Thymus (tissue), 11 donors: ENCODE measurements around the gene PPP1R3C. TPM values are rescaled to one million over a fixed set of nuclear protein-coding genes. Genes with fewer than 3 reads are reported as not detected.

Experiments
- DNase-seq, 9 donors: peaks; one replicate each; pipeline ENCODE4 v3.0.0-alpha.2; 2013; ENCODE audit warnings: low spot score in 9 of 9, low read depth in 6 of 9, missing footprints in 1 of 9
- H3K27ac ChIP-seq, 2 donors: one replicate each; pipeline ENCODE4 v1.5.1; 2013; ENCODE audit warnings: control low read depth in 1 of 2, low read depth in 1 of 2, low read length in 1 of 2, mild to moderate bottlenecking in 1 of 2, moderate library complexity in 1 of 2
- H3K27me3 ChIP-seq, 2 donors: one replicate each; pipeline ENCODE4 v1.5.1; 2013; ENCODE audit warnings: low read length in 1 of 2; ENCODE audit not compliant: control insufficient read depth in 2 of 2, insufficient read depth in 1 of 2
- H3K36me3 ChIP-seq, 2 donors: one replicate each; pipeline ENCODE4 v1.5.1; 2013; ENCODE audit warnings: low read length in 1 of 2, mild to moderate bottlenecking in 1 of 2, moderate library complexity in 1 of 2; ENCODE audit not compliant: control insufficient read depth in 2 of 2, insufficient read depth in 2 of 2
- H3K4me1 ChIP-seq, 2 donors: one replicate each; pipeline ENCODE4 v1.5.1; 2013; ENCODE audit warnings: low read length in 2 of 2; ENCODE audit not compliant: control insufficient read depth in 2 of 2, insufficient read depth in 2 of 2
- H3K4me3 ChIP-seq, 2 donors: one replicate each; pipeline ENCODE4 v1.5.1; 2013; ENCODE audit warnings: low read length in 2 of 2, control low read depth in 1 of 2, mild to moderate bottlenecking in 1 of 2
- H3K9me3 ChIP-seq, 2 donors: one replicate each; pipeline ENCODE4 v1.5.1; 2013; ENCODE audit warnings: low read length in 1 of 2, mild to moderate bottlenecking in 1 of 2; ENCODE audit not compliant: control insufficient read depth in 2 of 2, insufficient read depth in 1 of 2
- WGBS: extraction: QIAGEN DNeasy Blood & Tissue Kit; methylation state at CpG from one replicate; pipeline ENCODE4 v1.1.7; 2013; 5-methylcytosine and 5-hydroxymethylcytosine counted together
- polyA plus RNA-seq: library from polyadenylated mRNA; stranded (reverse); fragments of 200-250 nt; gene quantifications from one replicate; pipeline ENCODE4 v1.2.3, GENCODE V29; 2013
- total RNA-seq: library from RNA; stranded (reverse); fragments of 120-200 nt; gene quantifications from one replicate; pipeline ENCODE4 v1.2.4, GENCODE V29; 2013
- donor health status: healthy.

Gene PPP1R3C
- total and polyA plus RNA-seq, 2 donors: 1.2 to 1.7 TPM

DNA sequence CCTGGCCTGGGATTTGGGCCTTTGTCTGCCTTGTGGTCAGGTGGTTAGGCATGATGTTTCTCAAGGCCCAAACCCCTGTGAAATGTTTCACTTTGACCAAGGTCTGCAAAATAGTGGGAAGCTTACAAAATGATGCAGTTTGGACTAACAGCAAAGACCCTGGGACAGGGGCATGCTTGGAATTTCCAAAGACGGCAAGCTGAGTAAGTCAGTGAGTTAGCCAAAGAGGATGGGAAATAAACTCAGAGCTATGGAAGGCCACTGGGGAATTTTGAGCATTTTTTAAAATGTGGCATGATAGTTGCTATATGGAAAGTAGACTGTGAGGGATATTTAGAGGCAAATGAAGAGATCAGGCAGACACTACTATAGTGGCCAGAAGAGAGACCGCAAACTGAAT, 31.6 kb upstream of the PPP1R3C start:
- 96% methylated on average over 2 of the region's 2 CpGs for WGBS
- H3K27me3 ChIP-seq: no peaks in the 10 kb centered on the region
- H3K27ac ChIP-seq: no peak overlapping the region
- no peaks in the 10 kb centered on the region for H3K36me3 ChIP-seq
- DNase-seq: no peak
- no peak overlapping the region for H3K4me3 ChIP-seq
- H3K9me3 ChIP-seq: no peaks in the 10 kb centered on the region
- H3K4me1 ChIP-seq: no peaks in the 10 kb centered on the region

DNA sequence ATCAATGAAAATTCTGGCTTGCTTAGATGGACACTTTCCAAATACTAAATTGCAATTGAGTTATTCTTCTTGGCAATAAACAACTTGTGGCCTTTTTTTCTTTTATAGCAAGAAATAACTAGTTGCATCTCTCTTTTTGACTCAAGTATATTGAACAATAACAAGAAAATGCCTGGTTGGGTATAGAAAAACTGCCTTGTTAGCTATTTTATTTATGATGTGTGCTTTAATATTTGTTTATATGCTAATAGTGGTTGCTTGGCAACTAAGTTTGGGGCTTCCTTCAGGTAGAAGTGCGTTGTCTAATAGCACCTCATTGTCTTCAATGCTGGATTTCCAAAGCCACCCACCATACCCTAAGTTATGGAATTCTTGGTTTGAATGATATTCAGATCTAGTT, 30.1 kb upstream of the PPP1R3C start:
- no peaks in the 10 kb centered on the region for H3K9me3 ChIP-seq
- H3K27me3 ChIP-seq: no peaks in the 10 kb centered on the region
- H3K27ac ChIP-seq: no peak overlapping the region
- no peaks in the 10 kb centered on the region for H3K36me3 ChIP-seq
- DNase-seq: no peak
- no peaks in the 10 kb centered on the region for H3K4me1 ChIP-seq
- 94% methylated on average over 1 of the region's 1 CpG for WGBS
- H3K4me3 ChIP-seq: no peak overlapping the region

DNA sequence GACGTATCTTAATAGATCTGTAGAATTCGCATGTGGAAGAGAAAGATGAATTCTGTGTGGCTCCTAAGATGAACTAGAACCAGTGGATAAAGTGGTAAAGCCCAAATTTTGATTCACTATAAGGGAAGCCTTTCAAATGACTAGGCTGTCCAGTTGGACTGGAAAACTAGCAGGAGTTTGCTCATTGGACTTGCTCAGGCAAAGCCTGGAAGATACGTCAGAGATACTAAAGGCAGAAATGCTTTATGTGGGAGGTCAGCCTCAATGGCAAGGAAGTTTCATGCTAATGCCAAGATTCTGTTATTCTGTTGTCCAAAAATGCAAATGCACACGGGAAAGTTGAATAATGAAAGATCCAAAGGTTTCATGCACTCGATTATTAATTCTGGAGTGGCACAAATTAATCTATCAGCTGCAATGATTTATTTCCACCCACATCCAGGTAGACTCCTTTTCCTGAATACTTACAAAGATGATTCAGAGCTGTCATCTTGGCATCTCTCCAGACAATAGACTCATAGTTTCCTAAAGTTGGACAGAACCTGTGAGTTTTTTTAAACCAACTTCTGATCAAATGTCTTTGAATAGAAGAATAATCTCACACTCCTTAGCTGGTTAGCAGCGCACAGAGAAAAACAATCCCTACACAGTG, 20.5 kb upstream of the PPP1R3C start:
- DNase-seq: no peak
- H3K9me3 ChIP-seq: no peaks in the 10 kb centered on the region
- no peaks in the 10 kb centered on the region for H3K27me3 ChIP-seq
- no peak overlapping the region for H3K27ac ChIP-seq
- WGBS: 93% methylated on average over 6 of the region's 6 CpGs
- no peaks in the 10 kb centered on the region for H3K36me3 ChIP-seq
- H3K4me3 ChIP-seq: no peak overlapping the region
- H3K4me1 ChIP-seq: no peaks in the 10 kb centered on the region

DNA sequence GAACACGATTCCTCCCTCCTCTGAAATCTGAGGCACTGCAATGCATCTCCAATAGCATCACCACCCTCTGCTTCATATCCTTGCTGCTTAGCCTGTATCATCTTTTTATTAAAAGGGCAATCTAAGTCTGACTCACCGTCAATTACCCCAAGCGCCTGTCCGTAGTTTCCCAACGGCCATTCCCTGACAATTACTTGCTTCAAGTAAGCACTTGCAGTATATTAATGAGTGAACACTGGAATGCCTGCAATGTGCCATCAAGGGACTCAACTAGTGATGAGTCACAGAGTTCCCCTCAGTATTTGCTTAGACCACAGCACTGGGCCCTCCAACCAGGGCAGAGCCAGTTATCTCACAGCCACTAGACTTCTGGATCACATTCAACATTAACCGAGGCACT, 19.5 kb upstream of the PPP1R3C start:
- H3K4me3 ChIP-seq: no peak overlapping the region
- no peak overlapping the region for H3K27ac ChIP-seq
- no peak for DNase-seq
- no peaks in the 10 kb centered on the region for H3K4me1 ChIP-seq
- WGBS: 93% methylated on average over 6 of the region's 6 CpGs
- H3K36me3 ChIP-seq: no peaks in the 10 kb centered on the region
- H3K9me3 ChIP-seq: no peaks in the 10 kb centered on the region
- no peaks in the 10 kb centered on the region for H3K27me3 ChIP-seq

DNA sequence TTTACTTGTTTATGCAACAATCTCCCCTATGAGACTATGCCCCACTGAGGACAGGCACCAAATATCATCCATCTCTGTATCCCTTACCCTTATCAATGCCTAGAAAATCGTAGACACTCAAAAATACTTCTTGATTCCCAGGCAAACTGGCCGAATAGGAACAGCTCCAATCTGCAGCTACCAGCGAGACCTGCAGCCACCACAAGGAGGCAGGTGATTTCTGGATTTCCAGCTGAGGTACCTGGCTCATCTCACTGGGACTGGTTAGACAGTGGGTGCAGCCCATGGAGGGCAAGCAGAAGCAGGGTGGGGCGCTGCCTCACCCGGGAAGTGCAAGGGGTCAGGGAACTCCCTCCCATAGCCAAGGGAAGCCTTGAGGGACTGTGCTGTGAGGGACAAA, 10.8 kb upstream of the PPP1R3C start:
- 88% methylated on average over 5 of the region's 5 CpGs for WGBS
- no peaks in the 10 kb centered on the region for H3K36me3 ChIP-seq
- no peak for DNase-seq
- H3K27me3 ChIP-seq: no peaks in the 10 kb centered on the region
- no peaks in the 10 kb centered on the region for H3K4me1 ChIP-seq
- no peak overlapping the region for H3K27ac ChIP-seq
- H3K9me3 ChIP-seq: no peaks in the 10 kb centered on the region
- H3K4me3 ChIP-seq: no peak overlapping the region

DNA sequence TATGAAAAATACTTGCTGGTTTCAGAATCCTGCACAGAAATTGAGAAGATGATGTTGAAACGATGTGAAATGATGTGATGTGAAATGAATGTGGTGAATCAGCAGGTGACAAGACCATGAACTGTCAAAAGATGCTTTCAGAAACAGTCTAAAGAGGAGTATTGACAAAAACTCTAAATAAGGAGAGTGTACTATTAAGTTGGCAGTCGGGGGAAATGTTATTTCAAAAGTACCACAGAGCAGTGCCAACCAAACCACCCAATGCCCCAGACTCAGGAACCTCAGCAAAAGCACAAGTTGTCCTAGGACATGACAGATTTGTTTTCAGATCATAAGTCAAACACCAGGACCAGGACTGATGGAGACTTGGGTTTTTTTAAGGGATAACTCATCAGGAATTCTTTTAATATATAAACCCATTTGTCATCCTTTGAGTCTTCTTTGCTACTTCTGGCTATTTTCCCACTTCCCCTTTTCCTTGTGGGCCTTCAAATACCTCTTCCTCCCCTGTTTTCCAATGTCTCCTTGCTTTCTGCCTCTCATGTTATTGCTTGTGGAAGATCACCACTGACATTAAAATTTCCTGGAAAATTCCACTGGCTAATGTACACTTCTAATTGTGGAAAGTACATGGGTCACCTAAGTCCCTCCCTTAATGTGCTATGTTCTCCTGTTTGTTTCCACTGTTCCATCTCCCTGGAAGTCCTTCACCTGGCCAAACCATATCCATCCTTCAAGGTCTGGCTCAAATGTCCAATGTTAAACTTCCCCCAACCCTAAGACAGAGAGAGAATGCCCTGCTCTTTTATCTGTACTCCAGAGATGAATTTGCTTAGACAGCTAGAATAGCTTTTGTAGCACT, 10.2 kb upstream of the PPP1R3C start:
- H3K27me3 ChIP-seq: no peaks in the 10 kb centered on the region
- WGBS: 88% methylated on average over 2 of the region's 2 CpGs
- no peaks in the 10 kb centered on the region for H3K4me1 ChIP-seq
- H3K4me3 ChIP-seq: no peak overlapping the region
- no peaks in the 10 kb centered on the region for H3K9me3 ChIP-seq
- H3K27ac ChIP-seq: no peak overlapping the region
- no peak for DNase-seq
- no peaks in the 10 kb centered on the region for H3K36me3 ChIP-seq

DNA sequence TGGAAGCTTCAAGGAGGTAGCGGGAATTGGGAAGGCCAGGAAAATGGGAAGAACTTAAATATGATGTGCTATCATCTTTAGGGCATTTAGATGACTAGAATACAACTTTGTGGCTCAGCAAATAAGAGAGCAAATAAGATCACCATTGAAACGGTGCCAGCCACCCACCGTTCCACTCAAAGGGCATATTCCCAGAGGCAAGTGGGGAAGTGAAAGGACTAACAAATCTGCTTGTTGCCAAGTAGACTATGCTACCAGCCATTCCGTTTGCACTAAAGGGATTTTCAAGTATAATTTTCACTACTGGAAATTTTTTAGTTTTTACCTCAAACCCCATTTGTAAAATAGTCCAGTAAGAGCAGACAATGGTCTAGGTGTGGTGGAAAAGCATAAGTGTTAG, 4.0 kb upstream of the PPP1R3C start:
- H3K4me3 ChIP-seq: no peak overlapping the region
- peaks cover 0 to 6% of the 10 kb centered on the region in 2 donors for H3K9me3 ChIP-seq
- no peaks in the 10 kb centered on the region for H3K36me3 ChIP-seq
- 89% methylated on average over 4 of the region's 4 CpGs for WGBS
- peaks cover 10 to 11% of the 10 kb centered on the region in 2 donors for H3K4me1 ChIP-seq
- H3K27ac ChIP-seq: no peak overlapping the region
- H3K27me3 ChIP-seq: peaks cover 23 to 29% of the 10 kb centered on the region in 2 donors
- DNase-seq: no peak

DNA sequence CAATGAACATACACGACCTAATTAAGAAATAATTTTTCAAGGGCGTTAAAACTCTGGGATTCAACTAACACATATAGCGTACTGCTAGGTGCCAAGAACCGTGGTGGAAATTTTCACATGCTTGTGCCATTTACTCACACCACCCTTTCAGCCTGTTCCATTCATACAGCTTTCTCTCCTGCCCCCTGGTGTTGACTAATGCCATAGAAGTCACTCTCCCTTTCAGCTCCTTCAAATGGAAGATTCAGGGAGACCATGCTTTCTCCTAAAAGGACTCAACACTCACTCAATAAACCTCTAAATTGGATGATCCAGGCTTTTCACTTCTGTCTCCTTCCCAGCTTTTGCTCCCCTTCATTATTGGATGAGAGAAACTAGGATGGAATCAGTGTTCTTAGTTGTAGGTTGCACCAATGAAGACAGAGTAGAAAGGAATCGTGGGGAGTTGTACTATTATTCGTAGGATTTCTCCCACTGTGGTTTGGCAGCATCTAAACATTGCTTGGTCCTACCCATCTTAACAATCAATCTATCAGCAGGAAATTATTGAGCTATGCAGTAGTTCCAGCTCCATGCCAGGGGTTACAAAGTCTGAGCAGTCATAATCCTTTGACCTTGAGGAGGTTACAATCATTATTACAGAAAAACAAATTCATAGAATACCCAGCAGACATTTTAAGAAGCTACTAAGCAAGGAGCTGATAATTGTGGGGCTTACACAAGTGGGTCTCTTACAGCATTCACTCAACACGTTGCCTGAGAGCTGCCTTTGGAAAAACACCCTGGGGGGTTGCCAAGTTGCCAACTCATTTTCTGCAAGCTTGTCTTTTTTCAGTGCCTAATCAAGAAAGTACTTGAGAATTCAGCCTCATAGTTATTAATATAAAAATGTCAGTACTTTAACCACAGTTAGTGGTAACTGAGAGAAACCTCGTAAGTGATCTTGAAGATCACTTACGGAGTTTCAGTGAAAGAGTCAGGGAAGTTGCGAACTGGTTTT, 2.8 kb upstream of the PPP1R3C start:
- DNase-seq: peak in 8 of 9 donors; percentile 27 to 71 (median 39)

More for the DNA sequence above, 2.8 kb upstream of the PPP1R3C start:
- peaks cover 24 to 34% of the 10 kb centered on the region in 2 donors for H3K27me3 ChIP-seq
- no peak overlapping the region for H3K4me3 ChIP-seq
- WGBS: 61% methylated on average over 10 of the region's 10 CpGs
- peaks cover 10 to 11% of the 10 kb centered on the region in 2 donors for H3K4me1 ChIP-seq
- H3K27ac ChIP-seq: no peak overlapping the region
- no peaks in the 10 kb centered on the region for H3K36me3 ChIP-seq
- H3K9me3 ChIP-seq: peaks cover 0 to 6% of the 10 kb centered on the region in 2 donors
